ENCODE results near the gene NCAM1. TPM values are rescaled to one million over a fixed set of nuclear protein-coding genes. Genes with fewer than 3 reads are reported as not detected.

The NCAM1 gene
- total RNA-seq, 1 experiment from 2014 or later: 0.75 TPM

GRCh38 chr11:113110046-113110445 lies 148.8 kb downstream of the NCAM1 start:
- Histone ChIP-seq H3K9ac (ENCODE audit: low read length) (no peak overlapping the region), H3K4me1 (ENCODE audit: low read length) (peaks cover 21% of the 10 kb centered on the region), H3K36me3 (ENCODE audit: insufficient read depth, low read length) (no peaks in the 10 kb centered on the region), H2AFZ (ENCODE audit: low read length) (no peak overlapping the region), H4K20me1 (ENCODE audit: insufficient read depth, low read depth, low read length) (no peaks in the 10 kb centered on the region), H3K9me2 (replicated peaks; ENCODE audit: insufficient read depth, low read length) (no peaks in the 10 kb centered on the region), H3K79me2 (ENCODE audit: low read length) (no peaks in the 10 kb centered on the region), H3K27ac (ENCODE audit: low read length) (no peak overlapping the region), H3K4me2 (ENCODE audit: low read depth, low read length, poor library complexity, severe bottlenecking) (no peak overlapping the region), H3K4me3 (ENCODE audit: low read length) (no peak overlapping the region), H3K27me3 (ENCODE audit: low read length) (no peaks in the 10 kb centered on the region), H3K9me3 (ENCODE audit: low read length) (no peaks in the 10 kb centered on the region)
- DNase-seq: no peak

GRCh38 chr11:113111156-113111555 lies 149.9 kb downstream of the NCAM1 start:
- Histone ChIP-seq H3K9ac (ENCODE audit: low read length) (no peak overlapping the region), H3K4me3 (ENCODE audit: low read length) (no peak overlapping the region), H3K79me2 (ENCODE audit: low read length) (no peaks in the 10 kb centered on the region), H3K27me3 (ENCODE audit: low read length) (no peaks in the 10 kb centered on the region), H3K9me2 (replicated peaks; ENCODE audit: insufficient read depth, low read length) (no peaks in the 10 kb centered on the region), H3K27ac (ENCODE audit: low read length) (no peak overlapping the region), H3K9me3 (ENCODE audit: low read length) (no peaks in the 10 kb centered on the region), H3K4me1 (ENCODE audit: low read length) (peaks cover 25% of the 10 kb centered on the region), H3K4me2 (ENCODE audit: low read depth, low read length, poor library complexity, severe bottlenecking) (no peak overlapping the region), H4K20me1 (ENCODE audit: insufficient read depth, low read depth, low read length) (no peaks in the 10 kb centered on the region), H2AFZ (ENCODE audit: low read length) (no peak overlapping the region), H3K36me3 (ENCODE audit: insufficient read depth, low read length) (no peaks in the 10 kb centered on the region)
- DNase-seq: no peak

- Histone ChIP-seq H3K4me2 (ENCODE audit: low read depth, low read length, poor library complexity, severe bottlenecking) (no peak overlapping the region), H3K27me3 (ENCODE audit: low read length) (no peaks in the 10 kb centered on the region), H3K4me1 (ENCODE audit: low read length) (peaks cover 37% of the 10 kb centered on the region), H3K27ac (ENCODE audit: low read length) (no peak overlapping the region), H3K4me3 (ENCODE audit: low read length) (no peak overlapping the region), H3K9me2 (replicated peaks; ENCODE audit: insufficient read depth, low read length) (no peaks in the 10 kb centered on the region), H4K20me1 (ENCODE audit: insufficient read depth, low read depth, low read length) (no peaks in the 10 kb centered on the region), H3K9me3 (ENCODE audit: low read length) (no peaks in the 10 kb centered on the region), H3K79me2 (ENCODE audit: low read length) (no peaks in the 10 kb centered on the region), H3K36me3 (ENCODE audit: insufficient read depth, low read length) (no peaks in the 10 kb centered on the region), H3K9ac (ENCODE audit: low read length) (no peak overlapping the region), H2AFZ (ENCODE audit: low read length) (no peak overlapping the region)
- DNase-seq: no peak
These were observed 151.1 kb downstream of the NCAM1 start for GRCh38 chr11:113112307-113112706.

GRCh38 chr11:113113801-113114704 lies 152.8 kb downstream of the NCAM1 start:
- Histone ChIP-seq H3K9ac (ENCODE audit: low read length) (no peak overlapping the region), H3K27me3 (ENCODE audit: low read length) (no peaks in the 10 kb centered on the region), H3K36me3 (ENCODE audit: insufficient read depth, low read length) (no peaks in the 10 kb centered on the region), H3K4me2 (ENCODE audit: low read depth, low read length, poor library complexity, severe bottlenecking) (no peak overlapping the region), H3K4me1 (ENCODE audit: low read length) (peaks cover 54% of the 10 kb centered on the region), H3K27ac (ENCODE audit: low read length) (no peak overlapping the region), H4K20me1 (ENCODE audit: insufficient read depth, low read depth, low read length) (no peaks in the 10 kb centered on the region), H2AFZ (ENCODE audit: low read length) (peak overlapping the region; percentile 56; the same call in 1 of the 2 replicates), H3K9me2 (replicated peaks; ENCODE audit: insufficient read depth, low read length) (no peaks in the 10 kb centered on the region), H3K9me3 (ENCODE audit: low read length) (no peaks in the 10 kb centered on the region), H3K4me3 (ENCODE audit: low read length) (no peak overlapping the region), H3K79me2 (ENCODE audit: low read length) (no peaks in the 10 kb centered on the region)
- peak; percentile 67 for DNase-seq

GRCh38 chr11:113114705-113115027 lies 153.4 kb downstream of the NCAM1 start:
- DNase-seq: no peak
- no peak overlapping the region for H3K4me2 ChIP-seq (ENCODE audit: low read depth, low read length, poor library complexity, severe bottlenecking)

GRCh38 chr11:113118104-113118503 lies 156.9 kb downstream of the NCAM1 start:
- no peaks in the 10 kb centered on the region for H3K36me3 ChIP-seq (ENCODE audit: insufficient read depth, low read length)
- H3K4me3 ChIP-seq (ENCODE audit: low read length): no peak overlapping the region
- no peak for DNase-seq
- no peaks in the 10 kb centered on the region for H3K9me3 ChIP-seq (ENCODE audit: low read length)
- H3K9me2 ChIP-seq (replicated peaks; ENCODE audit: insufficient read depth, low read length): no peaks in the 10 kb centered on the region
- no peak overlapping the region for H2AFZ ChIP-seq (ENCODE audit: low read length)
- H3K27ac ChIP-seq (ENCODE audit: low read length): peak overlapping the region; percentile 71
- peak overlapping the region; percentile 19 for H3K4me2 ChIP-seq (ENCODE audit: low read depth, low read length, poor library complexity, severe bottlenecking)
- H3K27me3 ChIP-seq (ENCODE audit: low read length): no peaks in the 10 kb centered on the region
- H4K20me1 ChIP-seq (ENCODE audit: insufficient read depth, low read depth, low read length): no peaks in the 10 kb centered on the region
- no peaks in the 10 kb centered on the region for H3K79me2 ChIP-seq (ENCODE audit: low read length)
- H3K4me1 ChIP-seq (ENCODE audit: low read length): peaks cover 71% of the 10 kb centered on the region
- 0 out of 2 replicates have a peak overlapping the region, but pooled peaks have one; percentile 9 for H3K9ac ChIP-seq (ENCODE audit: low read length)

More at GRCh38 chr11:113114705-113115027, 153.4 kb downstream of the NCAM1 start:
- no peaks in the 10 kb centered on the region for H3K79me2 ChIP-seq (ENCODE audit: low read length)
- no peaks in the 10 kb centered on the region for H3K9me2 ChIP-seq (replicated peaks; ENCODE audit: insufficient read depth, low read length)
- no peaks in the 10 kb centered on the region for H3K36me3 ChIP-seq (ENCODE audit: insufficient read depth, low read length)
- H3K9ac ChIP-seq (ENCODE audit: low read length): no peak overlapping the region
- H3K27me3 ChIP-seq (ENCODE audit: low read length): no peaks in the 10 kb centered on the region
- no peak overlapping the region for H2AFZ ChIP-seq (ENCODE audit: low read length)
- no peaks in the 10 kb centered on the region for H4K20me1 ChIP-seq (ENCODE audit: insufficient read depth, low read depth, low read length)
- H3K27ac ChIP-seq (ENCODE audit: low read length): peak overlapping the region; percentile 45; the same call in 1 of the 2 replicates
- no peaks in the 10 kb centered on the region for H3K9me3 ChIP-seq (ENCODE audit: low read length)
- no peak overlapping the region for H3K4me3 ChIP-seq (ENCODE audit: low read length)
- H3K4me1 ChIP-seq (ENCODE audit: low read length): peaks cover 60% of the 10 kb centered on the region

- H3K79me2 ChIP-seq (ENCODE audit: low read length): no peaks in the 10 kb centered on the region
- no peaks in the 10 kb centered on the region for H3K36me3 ChIP-seq (ENCODE audit: insufficient read depth, low read length)
- H3K9me3 ChIP-seq (ENCODE audit: low read length): no peaks in the 10 kb centered on the region
- H3K4me2 ChIP-seq (ENCODE audit: low read depth, low read length, poor library complexity, severe bottlenecking): peak overlapping the region; percentile 42
- no peaks in the 10 kb centered on the region for H4K20me1 ChIP-seq (ENCODE audit: insufficient read depth, low read depth, low read length)
- no peak overlapping the region for H2AFZ ChIP-seq (ENCODE audit: low read length)
- no peaks in the 10 kb centered on the region for H3K27me3 ChIP-seq (ENCODE audit: low read length)
- H3K9me2 ChIP-seq (replicated peaks; ENCODE audit: insufficient read depth, low read length): no peaks in the 10 kb centered on the region
- H3K9ac ChIP-seq (ENCODE audit: low read length): no peak overlapping the region
- H3K27ac ChIP-seq (ENCODE audit: low read length): peak overlapping the region; percentile 71
- no peak overlapping the region for H3K4me3 ChIP-seq (ENCODE audit: low read length)
- peaks cover 66% of the 10 kb centered on the region for H3K4me1 ChIP-seq (ENCODE audit: low read length)
- DNase-seq: no peak
These were observed 157.9 kb downstream of the NCAM1 start for GRCh38 chr11:113119074-113119473.

- Histone ChIP-seq H3K79me2 (ENCODE audit: low read length) (no peaks in the 10 kb centered on the region), H3K4me2 (ENCODE audit: low read depth, low read length, poor library complexity, severe bottlenecking) (no peak overlapping the region), H2AFZ (ENCODE audit: low read length) (no peak overlapping the region), H3K4me1 (ENCODE audit: low read length) (peaks cover 56% of the 10 kb centered on the region), H3K9ac (ENCODE audit: low read length) (no peak overlapping the region), H3K9me3 (ENCODE audit: low read length) (no peaks in the 10 kb centered on the region), H3K36me3 (ENCODE audit: insufficient read depth, low read length) (no peaks in the 10 kb centered on the region), H3K27ac (ENCODE audit: low read length) (no peak overlapping the region), H4K20me1 (ENCODE audit: insufficient read depth, low read depth, low read length) (no peaks in the 10 kb centered on the region), H3K27me3 (ENCODE audit: low read length) (no peaks in the 10 kb centered on the region), H3K9me2 (replicated peaks; ENCODE audit: insufficient read depth, low read length) (no peaks in the 10 kb centered on the region), H3K4me3 (ENCODE audit: low read length) (no peak overlapping the region)
- no peak for DNase-seq
These were observed 158.9 kb downstream of the NCAM1 start for GRCh38 chr11:113119966-113120736.
